NCI-H1694 (cell line): Measurements from ENCODE around the gene RBM3.

Experiments
- DNase-seq: peaks from one replicate; lab custom pipeline; 2025; lab: John Stamatoyannopoulos, UW

RBM3 gene

GRCh38 chrX:48626401-48627298, 52.4 kb downstream of the RBM3 start:
- DNase-seq, result no peak
